Measurements from ENCODE around the gene TDRD1. TPM values are rescaled to one million over a fixed set of nuclear protein-coding genes. Genes with fewer than 3 reads are reported as not detected.

The TDRD1 gene
- total RNA-seq, 2 donors from 2014 or later: 0.77 to 1.0 TPM

- no peak for DNase-seq
- no peak for ATAC-seq
- intact Hi-C loops (cut with DNase I): no loop called here
Measured at GRCh38 chr10:114256822-114257221, 77.7 kb downstream of the TDRD1 start.

DNA sequence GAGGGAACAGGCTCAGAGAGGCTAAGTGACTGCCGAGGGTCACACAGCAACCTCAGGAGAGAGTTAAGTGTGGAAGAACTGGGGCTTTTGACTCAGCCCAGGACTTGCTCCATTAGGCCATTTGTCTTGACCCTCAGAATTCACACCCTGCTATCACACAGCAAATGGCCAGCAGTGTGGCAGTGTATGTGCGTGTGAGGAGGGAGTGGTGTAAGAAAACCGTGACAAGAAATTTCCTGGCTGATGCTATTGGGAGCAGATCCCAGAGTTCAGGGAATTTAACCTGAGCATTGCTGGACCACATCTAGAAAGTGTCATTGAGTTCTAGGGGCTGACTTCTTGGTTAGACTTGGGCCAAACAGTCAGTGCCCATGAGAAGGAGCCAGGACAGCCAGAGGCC, 78.3 kb downstream of the TDRD1 start:
- no peak for DNase-seq

GRCh38 chr10:114258274-114258840, 79.2 kb downstream of the TDRD1 start:
- intact Hi-C loops (cut with DNase I): no loop called here
- DNase-seq (no peak), ATAC-seq (no peak)

More for the DNA sequence above, 78.3 kb downstream of the TDRD1 start:
- ATAC-seq: peak in 1 of 2 donors; percentile 10
- intact Hi-C loops (cut with DNase I): no loop called here

DNA sequence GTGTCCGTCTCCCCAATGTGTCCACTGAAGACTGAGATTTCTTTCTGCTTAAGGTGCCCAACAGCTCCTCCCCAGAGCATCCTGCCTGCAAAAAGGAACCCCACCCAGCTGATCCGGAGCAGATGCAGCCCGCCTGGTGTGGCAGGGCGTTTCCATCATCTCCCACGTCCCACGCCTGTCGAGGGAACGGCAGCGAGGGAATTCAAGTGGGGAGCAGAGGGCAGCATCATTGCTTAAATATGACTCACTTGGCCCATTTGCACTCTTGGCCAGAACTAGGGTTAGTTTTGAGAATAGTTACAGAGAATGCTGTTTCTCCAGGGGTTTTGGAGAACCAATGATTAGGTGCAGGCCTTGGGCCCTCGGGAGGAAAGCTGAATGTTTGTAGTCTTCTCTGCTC, 80.7 kb downstream of the TDRD1 start:
- intact Hi-C loops (cut with DNase I): no loop called here
- DNase-seq: peak; percentile 72
- peak; percentile 75 to 91 for ATAC-seq

- intact Hi-C loops (cut with DNase I): no loop called here
- DNase-seq (no peak), ATAC-seq (no peak)
Measured at GRCh38 chr10:114260366-114260765, 81.2 kb downstream of the TDRD1 start.

DNA sequence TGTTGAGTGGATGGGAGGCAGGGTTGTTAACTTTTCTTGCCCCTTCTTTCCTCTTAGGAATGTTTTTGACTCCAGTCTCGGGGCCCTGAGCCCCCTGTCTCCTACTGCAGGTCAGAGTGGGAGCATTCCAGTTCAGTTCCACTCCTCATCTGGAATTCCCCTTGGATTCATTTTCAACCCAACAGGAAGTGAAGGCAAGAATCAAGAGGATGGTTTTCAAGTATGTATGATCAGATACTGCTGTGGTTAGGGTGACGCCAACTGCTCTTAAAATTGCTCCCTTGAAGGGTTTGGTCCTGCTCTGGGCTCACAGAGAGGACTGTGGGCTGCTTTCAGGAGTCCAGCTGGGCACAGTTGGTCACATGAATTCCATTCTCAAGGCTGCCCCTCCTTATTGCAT, 81.9 kb downstream of the TDRD1 start:
- intact Hi-C loops (cut with DNase I): no loop called here
- DNase-seq: no peak
- no peak for ATAC-seq

- intact Hi-C loops (cut with DNase I): no loop called here
- ATAC-seq (no peak), DNase-seq (no peak)
Measured at GRCh38 chr10:114262496-114262895, 83.3 kb downstream of the TDRD1 start.

DNA sequence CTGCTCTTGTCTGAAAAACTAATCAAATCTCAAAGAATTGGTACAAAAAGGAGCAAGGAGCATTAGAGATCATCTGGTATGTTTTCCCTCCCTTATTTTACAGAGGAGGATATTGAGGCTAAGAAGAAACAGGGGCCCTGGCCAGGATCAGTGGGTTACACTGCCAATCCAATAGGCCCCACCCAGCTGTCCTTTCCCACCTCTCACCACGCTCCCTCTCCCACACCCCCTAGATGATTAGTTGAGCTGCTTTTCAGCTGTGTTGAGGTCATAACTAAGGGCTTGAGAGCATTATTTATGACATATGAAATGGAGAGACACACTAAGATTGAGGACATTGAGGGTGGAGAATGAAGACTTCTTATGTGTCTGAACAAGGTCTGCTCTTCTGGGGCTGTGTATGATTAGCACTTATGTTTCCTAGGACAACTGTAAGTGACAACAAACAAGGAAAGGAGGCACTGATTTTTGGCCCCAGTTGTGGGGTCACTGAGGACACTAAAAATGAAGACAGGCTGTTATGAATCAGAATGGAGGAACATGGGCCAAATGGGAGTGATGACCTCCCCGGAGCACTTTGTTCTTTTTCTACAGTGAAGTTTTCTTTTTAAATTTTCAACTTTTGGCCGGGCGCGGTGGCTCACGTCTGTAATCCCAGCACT, 86.4 kb downstream of the TDRD1 start:
- ATAC-seq (peak; percentile 39 to 80), DNase-seq (peak; percentile 54)
- intact Hi-C loops (cut with DNase I): no loop called here

DNA sequence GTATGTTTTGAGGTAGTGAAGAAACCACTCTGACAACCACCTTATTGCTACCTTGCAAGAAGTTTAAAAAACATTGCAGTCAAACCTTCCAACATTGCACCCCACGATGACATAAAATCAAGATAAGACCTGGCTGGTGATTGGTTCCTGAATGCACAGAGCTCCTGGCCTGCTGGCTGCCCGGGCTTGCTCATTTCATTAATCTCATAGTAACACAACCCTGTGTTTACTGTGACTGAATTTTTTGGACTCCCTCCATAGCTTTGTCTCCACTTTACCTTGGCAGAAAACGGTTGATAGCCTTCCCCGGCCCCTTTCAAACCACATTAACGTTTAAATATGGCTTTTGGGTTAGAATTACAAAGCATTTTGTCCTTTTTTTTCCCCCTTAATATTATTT, 87.4 kb downstream of the TDRD1 start:
- intact Hi-C loops (cut with DNase I): no loop called here
- no peak for DNase-seq
- peak; percentile 39 to 74 for ATAC-seq

DNA sequence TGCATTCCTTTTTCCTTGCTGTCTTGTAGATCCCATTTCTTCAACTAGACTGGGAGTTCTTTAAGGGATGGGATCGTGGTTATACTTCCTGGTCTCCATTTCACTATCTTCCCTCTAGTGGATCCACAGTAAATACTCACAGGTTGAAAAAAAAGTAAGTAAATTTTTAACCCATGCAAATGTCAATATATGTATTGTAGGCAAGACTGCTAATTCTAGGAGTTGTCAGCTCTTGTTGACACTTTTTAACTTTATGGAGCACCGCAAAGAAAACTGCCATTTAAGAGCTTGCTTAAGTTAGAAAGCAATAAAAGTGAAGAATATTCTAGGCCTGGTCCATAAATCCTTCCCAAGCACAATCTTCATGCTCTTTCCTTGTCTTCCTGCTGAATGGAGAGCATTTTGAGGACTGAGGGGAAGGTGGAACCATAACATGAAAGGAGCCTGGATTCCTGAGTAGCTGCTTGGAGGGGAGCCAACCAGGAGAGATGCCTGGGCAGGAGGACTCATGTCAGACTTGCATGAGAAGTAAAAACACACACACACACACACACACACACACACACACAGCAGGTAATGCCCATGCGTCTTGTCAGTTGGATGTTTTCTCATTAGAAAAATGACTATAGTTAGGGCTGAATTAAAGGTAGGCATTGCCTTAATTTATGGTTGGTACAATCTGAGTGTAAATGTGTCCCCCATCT, 92.1 kb downstream of the TDRD1 start:
- ATAC-seq: peak in 1 of 2 donors; percentile 5
- intact Hi-C loops (cut with DNase I): no loop called here
- no peak for DNase-seq

DNA sequence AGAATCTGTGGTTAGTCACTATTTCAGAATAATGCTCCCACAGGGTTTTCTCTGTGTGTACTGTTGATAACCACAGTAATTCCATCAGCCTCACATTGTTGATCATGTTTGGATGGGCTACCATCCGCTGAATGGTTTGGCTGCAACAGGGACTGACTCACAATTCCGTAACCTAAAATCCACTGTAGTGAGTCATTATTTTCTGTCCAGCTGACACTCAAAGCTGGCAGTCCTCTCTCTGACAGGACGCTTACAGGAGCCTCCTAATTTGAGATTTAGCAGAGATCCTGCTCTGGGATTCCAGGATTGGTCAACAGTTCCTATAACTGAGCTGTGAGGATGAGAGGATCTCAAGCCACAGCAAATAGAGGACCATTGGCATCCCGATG, 92.6 kb downstream of the TDRD1 start:
- peak; percentile 49 for DNase-seq
- peak; percentile 84 to 95 for ATAC-seq
- intact Hi-C loops (cut with DNase I): no loop called here

DNA sequence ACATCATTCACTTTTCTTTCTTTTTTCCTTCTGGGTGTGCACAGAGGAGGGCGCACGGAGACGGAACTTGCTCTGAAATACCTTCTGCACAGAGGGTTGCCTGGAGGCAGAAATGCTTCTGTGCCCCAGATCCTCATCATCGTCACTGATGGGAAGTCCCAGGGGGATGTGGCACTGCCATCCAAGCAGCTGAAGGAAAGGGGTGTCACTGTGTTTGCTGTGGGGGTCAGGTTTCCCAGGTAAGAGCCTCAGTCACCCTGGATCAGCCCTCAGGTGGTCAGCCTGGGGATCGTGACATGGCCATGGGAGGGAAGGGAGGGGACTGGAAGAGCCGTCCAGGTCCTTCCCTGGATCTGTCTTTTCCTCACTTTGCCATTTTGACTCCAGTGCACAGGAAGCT, 93.5 kb downstream of the TDRD1 start:
- intact Hi-C loops (cut with DNase I): no loop called here
- DNase-seq (no peak), ATAC-seq (no peak)

DNA sequence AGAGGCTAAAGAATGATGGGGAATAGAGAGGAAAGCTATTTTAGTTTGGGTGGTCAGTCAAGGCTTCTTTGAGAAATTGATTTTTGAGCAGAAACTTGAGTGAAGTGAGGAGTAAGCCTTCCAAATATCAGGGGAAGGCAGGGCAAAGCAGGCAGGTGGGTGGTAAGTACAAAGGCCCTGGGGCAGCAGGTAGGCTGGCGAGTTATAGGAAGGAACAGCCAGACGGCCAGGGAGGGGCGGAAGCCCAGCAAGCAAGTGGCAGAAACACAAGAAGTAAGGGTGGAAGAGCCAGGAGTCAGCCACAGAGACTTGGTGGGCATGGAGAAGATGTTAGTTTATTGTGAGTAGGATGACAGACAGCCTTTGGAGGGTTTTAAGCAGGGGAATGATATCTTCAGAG, 94.8 kb downstream of the TDRD1 start:
- DNase-seq (no peak), ATAC-seq (no peak)
- intact Hi-C loops (cut with DNase I): no loop called here

- intact Hi-C loops (cut with DNase I): no loop called here
- no peak for ATAC-seq
Measured at GRCh38 chr10:114274616-114275453, 95.7 kb downstream of the TDRD1 start.

DNA sequence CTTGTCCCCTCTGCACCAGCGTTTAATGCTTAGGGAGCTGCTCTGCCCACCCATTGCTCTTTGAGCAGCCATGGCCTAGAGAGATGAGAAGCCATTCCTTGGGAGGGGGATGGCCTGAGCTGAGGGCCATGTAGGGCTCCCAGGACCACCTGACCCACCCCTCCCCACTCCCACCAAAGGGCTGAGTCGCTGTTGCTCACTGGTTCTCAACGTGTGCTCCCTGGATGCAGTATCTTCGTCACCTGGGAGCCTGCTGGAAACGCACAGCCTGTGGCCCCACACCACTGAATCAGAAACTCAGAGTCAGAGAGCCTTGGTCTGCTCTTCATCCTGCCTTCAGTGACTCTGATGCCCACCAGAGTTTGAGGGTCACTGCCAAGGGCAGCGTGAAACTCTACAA, 96.9 kb downstream of the TDRD1 start:
- ATAC-seq (no peak), DNase-seq (no peak)
- intact Hi-C loops (cut with DNase I): no loop called here

More at GRCh38 chr10:114274616-114275453, 95.7 kb downstream of the TDRD1 start:
- DNase-seq: no peak

DNA sequence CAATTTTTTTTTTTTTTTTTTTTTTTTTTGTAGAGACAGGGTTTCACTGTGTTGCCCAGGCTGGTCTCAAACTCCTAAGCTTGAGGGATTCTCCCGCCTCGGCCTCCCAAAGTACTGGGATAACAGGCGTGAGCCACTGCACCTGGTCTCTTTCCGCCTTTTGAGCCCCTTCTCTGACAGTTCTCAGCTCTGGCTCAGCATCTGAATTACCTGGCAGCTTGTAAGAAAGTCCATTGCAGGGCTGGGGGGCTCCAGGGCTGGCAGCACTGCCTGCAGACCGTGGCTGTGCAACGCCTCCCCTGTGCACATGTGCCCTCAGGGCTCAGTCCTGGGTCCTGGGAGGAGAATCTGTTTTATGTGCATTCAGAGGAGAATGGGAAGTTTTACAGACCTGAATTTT, 97.5 kb downstream of the TDRD1 start:
- ATAC-seq (no peak), DNase-seq (no peak)
- intact Hi-C loops (cut with DNase I): no loop called here

DNA sequence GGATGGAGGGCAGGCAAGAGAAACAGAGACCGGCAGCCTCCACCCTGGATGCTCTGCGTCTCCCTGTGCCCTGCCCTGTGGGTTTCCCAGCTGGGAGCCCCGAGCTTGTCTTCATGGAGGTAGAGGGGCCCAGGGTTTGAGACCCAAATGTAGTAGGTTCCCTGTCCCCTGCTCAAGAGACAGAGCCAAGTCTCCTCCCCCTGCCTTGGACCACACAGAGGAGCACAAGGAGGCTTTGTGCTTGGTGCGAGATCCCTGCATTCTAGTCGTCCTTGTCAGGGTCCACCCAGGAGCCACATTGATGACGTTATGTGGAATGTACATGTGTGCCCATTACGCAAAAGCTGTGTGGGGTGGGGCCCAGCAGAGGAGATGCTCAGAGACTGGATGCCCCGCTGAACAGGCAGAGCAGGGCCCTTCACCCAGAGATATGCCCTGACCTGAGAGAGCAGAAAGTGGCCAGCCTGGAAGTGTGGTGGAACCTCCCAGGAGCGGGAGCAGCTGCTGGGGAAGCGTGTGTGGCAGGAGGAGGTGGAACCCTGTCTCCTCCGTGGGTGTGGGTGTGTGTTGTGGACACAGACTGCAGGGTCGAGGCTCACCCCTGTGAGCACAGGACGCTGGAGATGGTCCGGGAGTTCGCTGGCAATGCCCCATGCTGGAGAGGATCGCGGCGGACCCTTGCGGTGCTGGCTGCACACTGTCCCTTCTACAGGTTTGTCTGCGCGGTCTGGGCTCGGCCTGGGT, 99.2 kb downstream of the TDRD1 start:
- DNase-seq: no peak
- no peak for ATAC-seq
- intact Hi-C loops (cut with DNase I): no loop called here

- ATAC-seq (no peak), DNase-seq (no peak)
- intact Hi-C loops (cut with DNase I): no loop called here
Measured at GRCh38 chr10:114278884-114279191, 99.7 kb downstream of the TDRD1 start.

DNA sequence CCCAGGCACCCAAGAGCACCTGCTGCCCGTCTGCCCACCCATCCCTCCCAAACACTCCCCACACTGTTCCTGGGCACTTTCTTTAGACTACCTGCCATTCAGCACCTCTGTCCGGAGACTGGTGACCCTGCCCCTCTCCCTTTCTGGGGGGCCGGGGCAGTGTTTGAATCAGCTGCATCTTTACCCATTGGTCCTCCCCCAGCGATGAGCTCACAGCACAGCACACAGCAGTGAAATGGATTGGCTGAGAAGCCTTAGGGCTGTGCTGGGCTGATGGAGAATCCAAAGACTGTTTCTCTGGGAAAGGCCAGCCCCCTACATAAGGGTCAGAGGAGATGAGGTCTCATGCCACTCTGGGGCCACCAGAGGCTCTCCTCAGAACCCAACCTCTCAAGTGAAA, 100.1 kb downstream of the TDRD1 start:
- DNase-seq (no peak), ATAC-seq (no peak)
- intact Hi-C loops (cut with DNase I): no loop called here
